ENCODE data around the gene KBTBD4.
"Not testable (repeated sequence)": the region's sequence is repeated elsewhere in the genome, so short reads cannot be mapped to it uniquely, and the experiment has no call there.

KBTBD4 gene

GRCh38 chr11:47560426-47560825 is 18.3 kb downstream of the KBTBD4 start:
- DNase-seq (ENCODE audit: low spot score): no peak

GRCh38 chr11:47558695-47559094 is 20.1 kb downstream of the KBTBD4 start:
- no peak for DNase-seq (ENCODE audit: low spot score)

GRCh38 chr11:47557004-47557403 is 21.8 kb downstream of the KBTBD4 start:
- DNase-seq (ENCODE audit: low spot score): not testable (repeated sequence)

DNA sequence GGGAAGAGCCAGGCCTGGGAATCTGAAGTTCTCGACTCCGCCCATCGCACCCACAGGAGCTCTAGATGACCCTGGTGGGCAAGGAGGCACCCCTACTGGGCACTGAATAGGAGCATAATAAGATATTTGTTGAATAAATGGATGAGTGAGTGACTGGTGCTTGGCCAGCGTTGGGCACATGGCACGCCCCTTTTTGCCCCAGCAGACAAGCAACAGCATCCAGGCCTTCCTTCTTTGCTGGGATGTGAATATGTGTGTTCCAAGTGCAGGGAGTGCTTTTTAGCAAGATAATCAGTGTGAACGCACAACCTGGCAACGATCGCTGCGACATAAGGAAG is 25.4 kb downstream of the KBTBD4 start:
- DNase-seq (ENCODE audit: low spot score): no peak

DNA sequence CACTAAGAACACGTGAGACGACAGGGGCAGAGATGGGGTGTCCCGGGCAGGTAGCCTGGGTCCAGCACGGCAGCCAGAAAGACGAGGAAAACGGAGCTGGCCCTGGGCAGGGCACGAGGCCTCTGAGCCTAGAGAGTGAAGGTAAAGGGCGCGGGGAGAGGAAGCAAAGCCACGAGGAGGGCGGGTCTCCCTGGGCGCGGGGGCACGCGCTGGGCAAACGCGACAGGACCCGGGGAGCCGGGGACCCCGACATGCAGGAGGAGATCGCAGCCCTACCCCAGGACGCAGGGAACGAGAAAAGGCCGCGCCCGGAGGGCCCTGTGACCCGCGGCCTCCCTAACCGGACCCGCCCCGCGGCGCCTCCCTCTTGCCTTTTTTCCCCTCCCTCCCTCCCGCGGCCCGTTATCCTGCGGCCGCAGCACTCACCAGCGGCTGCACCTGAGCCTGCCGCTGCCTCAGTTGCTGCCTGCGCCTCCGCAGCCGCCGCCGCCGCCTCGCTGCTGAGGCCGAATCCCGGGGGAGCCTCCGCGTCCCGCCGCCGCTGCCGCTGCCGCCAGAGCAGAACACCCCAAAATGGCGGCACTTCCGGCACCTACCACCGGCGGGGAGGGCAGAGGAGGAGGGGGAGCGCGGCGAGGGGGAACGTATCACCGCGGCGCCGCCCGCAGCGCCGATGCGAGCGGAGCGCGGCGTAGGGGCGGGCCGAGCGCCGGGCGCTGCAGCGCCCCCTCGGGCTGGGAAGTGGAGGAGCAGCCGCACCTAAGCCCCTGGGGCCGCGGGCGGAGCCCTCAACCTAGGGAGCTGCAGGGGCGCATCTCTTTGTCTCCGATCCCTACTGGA is 26.0 kb downstream of the KBTBD4 start, which contains the start of gene CELF1:
Gene CELF1 (minus strand): TSS at position 567 of the 840 bp plus-strand sequence. CDS start 53,609 bp downstream, outside the sequence.
- DNase-seq (ENCODE audit: low spot score): peak; percentile 71

DNA sequence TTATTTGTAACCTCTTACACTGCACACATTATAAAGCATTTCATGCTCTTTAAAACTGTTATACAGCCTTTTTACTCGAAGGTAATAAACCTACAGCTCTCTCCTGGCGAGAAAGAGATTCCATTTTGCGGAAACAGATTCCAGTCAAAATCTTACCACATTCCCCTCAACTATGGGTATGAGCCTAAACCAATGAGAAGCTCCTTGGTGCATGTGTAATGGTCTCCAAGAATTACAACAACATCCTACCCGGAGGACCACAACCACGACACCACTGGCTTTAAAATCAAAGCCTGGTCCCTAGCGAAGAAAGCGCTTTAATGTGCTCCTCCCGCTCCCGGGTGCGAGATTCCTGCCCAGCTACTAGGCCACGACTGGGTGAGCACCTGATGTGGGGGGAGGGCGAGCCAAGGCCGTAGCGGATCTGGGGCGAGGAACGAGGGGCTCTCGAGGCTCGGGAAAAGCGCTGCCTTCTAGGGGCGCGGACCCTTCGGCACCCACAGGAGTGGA is 26.7 kb downstream of the KBTBD4 start:
- DNase-seq (ENCODE audit: low spot score): no peak

DNA sequence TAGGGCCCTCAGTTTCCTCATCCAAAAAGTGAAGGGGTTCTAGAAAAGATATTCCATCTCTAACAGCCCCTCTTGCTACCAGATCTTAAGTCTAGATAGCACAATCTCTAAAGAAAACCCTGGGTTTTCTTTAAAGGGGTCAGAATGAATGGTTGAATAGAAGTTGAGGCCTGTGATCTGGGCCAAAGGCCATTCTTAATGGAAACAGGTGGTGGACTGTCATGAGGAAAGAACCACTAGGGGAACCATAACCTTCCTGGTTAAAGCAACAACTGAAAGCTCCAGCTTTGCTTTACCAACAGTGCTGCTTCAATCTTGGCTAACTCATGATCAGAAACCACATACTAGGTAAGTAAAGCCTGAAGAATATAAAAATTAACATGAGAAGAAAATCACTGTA is 27.7 kb downstream of the KBTBD4 start:
- no peak for DNase-seq (ENCODE audit: low spot score)

DNA sequence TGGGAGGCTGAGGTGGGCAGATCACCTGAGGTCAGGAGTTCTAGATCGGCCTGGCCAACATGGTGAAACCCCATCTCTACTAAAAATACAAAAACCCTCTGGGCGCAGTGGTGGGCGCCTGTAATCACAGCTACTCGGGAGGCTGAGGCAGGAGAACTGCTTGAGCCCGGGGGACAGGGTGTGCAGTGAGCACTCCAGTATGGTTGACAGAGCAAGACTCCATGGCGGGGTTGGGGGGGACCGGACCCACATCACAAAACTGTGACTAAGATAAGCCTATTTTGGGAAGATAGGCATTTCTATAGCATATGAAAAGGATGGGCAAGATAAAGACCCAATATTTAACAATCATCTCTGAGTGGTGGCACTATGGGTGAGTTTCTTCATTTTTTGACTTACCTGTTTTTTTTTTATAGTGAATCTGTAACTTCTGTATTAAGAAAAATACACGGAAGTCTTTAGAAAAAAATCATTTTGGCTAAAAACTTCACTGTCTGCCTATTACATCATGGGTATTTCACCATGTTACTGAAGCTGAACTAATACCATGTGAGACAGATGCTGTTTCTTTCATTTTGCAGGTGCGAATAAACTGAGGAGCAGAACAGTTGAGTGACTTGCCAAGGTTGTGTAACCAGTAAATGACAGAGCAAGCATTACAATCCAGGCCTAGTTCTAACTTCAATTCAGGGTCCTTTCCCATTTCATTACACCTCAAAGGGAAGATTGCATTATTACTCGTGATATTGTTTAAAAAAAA is 28.3 kb downstream of the KBTBD4 start:
- no peak for DNase-seq (ENCODE audit: low spot score)

DNA sequence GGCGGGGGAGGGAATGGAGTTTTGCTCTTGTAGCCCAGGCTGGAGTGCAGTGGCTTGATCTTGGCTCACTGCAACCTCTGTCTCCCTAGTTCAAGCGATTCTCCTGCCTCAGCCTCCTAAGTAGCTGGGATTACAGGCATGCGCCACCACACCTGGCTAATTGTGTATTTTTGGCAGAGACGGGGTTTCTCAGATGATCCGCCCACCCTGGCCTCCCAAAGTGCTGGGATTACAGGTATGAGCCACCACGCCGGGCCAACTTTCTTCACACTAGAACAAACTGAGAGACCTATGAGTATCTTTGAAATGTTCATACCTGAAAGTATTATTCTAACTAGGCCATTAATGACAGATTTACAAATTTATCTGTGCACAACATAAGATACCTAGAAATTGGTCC is 32.5 kb downstream of the KBTBD4 start:
- DNase-seq (ENCODE audit: low spot score): not testable (repeated sequence)

DNA sequence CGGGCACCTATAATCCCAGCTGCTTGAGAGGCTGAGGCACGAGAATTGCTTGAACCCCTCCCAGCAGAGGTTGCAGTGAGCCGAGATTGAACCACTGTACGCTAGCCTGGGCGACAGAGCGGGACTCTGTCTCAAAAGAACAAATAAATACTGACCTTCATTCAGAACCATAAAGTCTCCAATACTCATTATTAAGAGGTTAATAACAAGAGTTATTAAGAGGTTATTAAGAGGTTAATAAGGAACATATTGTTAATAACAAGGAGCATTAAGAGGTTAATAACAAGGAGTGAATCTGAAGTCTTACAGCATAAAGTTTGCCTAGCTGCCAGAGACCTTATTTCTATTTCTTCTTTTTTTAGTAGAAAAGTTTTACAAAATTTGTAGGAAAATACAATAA is 33.5 kb downstream of the KBTBD4 start:
- no peak for DNase-seq (ENCODE audit: low spot score)

DNA sequence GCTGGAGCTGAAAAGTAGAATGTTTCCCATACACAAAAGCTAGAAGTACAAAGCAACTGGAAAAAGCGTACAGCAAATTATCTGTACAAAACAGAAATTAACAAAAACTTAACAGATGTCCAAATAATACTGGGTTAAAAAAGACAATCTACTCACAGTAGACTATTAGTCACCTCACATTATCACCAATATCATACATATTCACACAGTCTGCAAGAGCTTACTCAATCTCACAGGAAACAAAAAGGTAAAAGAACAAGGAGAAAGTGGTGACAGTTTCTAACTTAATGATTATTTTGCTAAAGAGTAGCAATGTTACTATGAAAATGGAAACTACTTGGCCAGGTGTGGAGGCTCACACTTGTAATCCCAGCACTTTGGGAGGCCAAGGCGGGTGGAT is 37.7 kb downstream of the KBTBD4 start:
- no peak for DNase-seq (ENCODE audit: low spot score)

- no peak for DNase-seq (ENCODE audit: low spot score)
Observed at GRCh38 chr11:47539681-47540039, 39.1 kb downstream of the KBTBD4 start.

DNA sequence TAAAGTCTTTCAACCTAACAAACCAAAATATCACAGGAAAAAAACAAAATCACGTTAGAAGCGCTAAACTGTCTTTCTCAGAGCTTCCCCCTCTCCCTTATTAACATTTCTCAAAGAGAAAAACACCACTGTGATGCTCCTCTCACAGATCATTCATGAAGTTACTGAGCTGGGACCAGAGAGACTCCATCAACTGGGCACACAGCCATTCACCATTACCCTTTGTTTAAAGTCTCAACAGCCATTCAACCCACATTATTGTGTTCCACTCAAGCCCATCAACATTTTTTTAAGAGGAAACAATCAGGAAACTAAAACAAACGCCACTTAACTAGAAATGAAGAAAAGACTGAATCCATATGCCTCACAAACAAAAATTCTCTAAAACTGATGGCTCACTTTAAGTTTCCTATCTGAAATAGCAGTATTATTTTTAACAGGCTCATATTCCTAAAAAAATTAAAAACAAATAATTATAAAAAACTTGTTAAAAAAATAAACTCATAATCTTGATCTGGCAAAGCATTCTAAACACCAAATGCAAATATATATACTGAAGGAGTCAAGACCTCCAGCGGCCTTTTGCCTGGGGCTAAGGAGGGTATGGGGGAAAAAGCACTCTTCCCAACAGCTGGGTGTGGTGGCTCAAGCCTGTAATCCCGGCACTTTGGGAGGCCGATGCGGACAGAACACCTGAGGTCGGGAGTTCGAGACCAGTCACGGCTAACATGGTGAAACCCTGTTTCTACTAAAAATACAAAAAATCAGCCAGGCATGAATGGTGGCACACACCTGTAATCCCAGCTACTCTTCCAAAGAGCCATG is 39.8 kb downstream of the KBTBD4 start:
- no peak for DNase-seq (ENCODE audit: low spot score)

- no peak for DNase-seq (ENCODE audit: low spot score)
Observed at GRCh38 chr11:47536915-47537314, 41.9 kb downstream of the KBTBD4 start.

DNA sequence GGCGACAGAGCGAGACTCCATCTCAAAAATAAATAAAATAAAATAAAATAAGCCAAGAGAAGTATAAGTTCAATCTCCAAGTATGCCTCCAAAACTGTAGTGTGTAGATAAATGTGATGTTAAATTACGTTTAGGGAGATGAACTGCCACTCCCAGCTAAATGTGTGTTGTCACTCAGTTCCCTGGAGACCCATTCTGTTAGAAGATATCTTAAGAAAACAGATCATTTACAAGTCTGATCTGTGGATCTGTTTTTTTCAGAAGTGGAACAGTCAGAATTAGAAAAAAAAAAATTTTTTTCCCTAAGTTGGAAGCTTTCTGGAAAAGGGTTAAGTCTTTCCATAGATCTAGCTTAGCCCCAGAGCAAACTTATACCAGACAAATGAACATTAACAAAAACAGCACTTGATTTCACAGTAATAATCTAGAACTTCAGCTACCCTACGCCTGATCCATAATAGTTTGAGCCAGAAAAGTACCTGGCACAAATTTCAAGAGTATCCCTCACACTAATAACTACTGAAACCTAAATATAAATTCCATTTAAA is 44.0 kb downstream of the KBTBD4 start:
- DNase-seq (ENCODE audit: low spot score): no peak

GRCh38 chr11:47533690-47534151 is 45.0 kb downstream of the KBTBD4 start:
- no peak for DNase-seq (ENCODE audit: low spot score)

DNA sequence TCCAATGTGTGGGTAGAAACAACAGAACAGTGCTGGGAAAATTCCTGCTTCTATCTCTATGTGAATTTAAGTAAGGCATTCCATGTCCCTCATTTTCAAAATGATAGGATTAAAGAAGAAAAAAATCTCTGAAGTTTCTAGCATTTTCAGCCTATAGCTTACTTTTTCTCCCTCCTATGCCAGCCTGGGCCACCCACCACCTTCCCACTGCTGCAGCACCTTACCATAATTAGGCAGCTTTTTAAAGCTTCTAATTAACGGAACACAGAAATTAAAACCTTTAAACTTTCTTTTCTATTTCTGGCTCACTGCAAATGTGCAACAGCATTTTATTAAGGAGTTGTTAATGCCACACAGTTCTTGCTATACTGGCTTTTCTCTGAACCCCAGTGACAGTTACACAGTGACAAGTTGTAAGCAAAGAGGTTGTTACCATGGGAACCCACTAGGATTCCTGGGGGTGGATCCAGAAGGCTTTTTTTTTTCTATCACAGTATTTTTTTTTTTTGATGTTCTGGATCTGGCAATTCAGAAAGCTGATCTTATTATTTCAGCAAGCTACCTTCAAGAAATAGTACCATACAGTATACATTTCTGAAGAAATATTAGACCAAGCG is 46.1 kb downstream of the KBTBD4 start:
- DNase-seq (ENCODE audit: low spot score): no peak

- no peak for DNase-seq (ENCODE audit: low spot score)
Observed at GRCh38 chr11:47531666-47532065, 47.1 kb downstream of the KBTBD4 start.

DNA sequence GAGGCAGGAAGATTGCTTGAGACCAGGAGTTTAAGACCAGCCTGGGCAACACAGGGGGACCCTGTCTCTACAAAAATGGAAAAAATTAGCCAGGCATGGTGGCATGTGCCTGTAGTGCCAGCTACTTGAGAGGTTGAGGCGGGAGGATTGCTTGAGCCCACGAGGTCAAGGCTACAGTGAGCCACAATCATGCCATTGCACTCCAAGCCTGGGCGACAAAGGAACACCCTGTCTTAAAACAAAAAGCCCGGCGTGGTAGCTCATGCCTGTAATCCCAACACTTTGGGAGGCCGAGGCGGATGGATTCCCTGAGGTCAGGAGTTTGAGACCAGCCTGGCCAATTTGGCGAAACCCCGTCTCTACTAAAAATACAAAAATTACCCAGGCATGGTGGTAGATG is 48.0 kb downstream of the KBTBD4 start:
- DNase-seq (ENCODE audit: low spot score): not testable (repeated sequence)

DNA sequence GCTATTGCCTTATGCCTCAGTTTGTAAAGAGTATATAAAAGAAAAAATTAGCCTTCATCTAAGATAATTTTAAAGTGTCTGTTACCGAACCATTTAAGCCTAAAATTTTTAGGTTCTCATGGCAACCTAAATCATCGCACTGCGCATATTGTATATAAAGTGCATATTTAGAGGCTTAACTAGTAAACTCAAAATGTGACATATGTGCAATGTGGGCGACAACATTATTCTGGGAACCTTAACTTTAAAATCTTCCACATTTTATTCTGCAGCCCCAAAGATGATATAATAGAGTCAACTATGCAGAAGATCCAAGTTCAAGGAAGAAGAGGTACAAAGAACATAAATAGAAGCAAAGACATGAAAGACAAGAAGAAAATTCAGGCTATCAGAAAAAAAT is 48.8 kb downstream of the KBTBD4 start:
- no peak for DNase-seq (ENCODE audit: low spot score)

GRCh38 chr11:47527186-47527585 is 51.6 kb downstream of the KBTBD4 start:
- no peak for DNase-seq (ENCODE audit: low spot score)
